NCI-H345 (cell line): Measurements from ENCODE around the gene HEG1.

Source experiments
- DNase-seq: peaks from one replicate; lab custom pipeline; 2025; lab: John Stamatoyannopoulos, UW

HEG1 gene

GRCh38 chr3:124942613-124943012, 113.2 kb downstream of the HEG1 start:
- no peak for DNase-seq

DNA sequence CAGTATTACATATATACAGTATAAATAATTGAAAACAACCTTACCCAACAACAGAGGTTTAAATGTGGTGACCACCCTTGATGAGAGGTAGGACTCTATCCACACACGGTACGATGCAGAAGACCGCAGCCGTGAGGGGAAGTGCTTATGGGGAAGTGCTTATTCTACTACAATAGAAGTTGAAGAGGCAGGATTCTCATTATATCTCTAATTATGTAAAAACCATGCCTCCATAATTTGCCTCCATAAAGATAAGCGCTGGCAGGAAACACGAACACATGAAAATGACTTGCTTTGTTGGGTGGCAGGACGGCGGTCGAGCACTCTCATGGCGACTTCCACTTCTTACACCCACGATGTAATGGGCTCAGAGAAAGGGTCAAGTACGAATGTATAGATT, 114.0 kb downstream of the HEG1 start:
- DNase-seq = no peak

DNA sequence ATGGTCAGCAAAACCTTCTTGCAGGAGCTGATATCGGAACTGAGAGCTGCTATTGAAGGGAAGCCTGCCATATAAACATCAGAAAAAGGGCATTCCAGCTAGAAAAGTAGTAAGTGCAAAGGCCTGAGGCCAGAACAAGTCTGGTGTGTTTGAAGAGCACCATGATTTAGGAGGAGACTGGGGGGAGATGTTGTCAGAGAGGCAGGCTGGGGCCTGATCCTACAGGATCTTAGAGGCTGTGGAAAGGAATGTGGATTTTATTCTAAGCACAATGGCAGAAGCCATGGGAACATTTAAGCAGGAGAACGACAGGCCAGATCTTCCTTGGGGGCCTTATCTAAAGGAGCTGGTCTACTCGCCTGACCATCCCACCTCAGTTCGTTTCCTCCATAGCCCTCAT, 116.1 kb downstream of the HEG1 start:
- DNase-seq = no peak

GRCh38 chr3:124938896-124939295, 116.9 kb downstream of the HEG1 start:
- DNase-seq = no peak

GRCh38 chr3:124937049-124937448, 118.7 kb downstream of the HEG1 start:
- DNase-seq = no peak

DNA sequence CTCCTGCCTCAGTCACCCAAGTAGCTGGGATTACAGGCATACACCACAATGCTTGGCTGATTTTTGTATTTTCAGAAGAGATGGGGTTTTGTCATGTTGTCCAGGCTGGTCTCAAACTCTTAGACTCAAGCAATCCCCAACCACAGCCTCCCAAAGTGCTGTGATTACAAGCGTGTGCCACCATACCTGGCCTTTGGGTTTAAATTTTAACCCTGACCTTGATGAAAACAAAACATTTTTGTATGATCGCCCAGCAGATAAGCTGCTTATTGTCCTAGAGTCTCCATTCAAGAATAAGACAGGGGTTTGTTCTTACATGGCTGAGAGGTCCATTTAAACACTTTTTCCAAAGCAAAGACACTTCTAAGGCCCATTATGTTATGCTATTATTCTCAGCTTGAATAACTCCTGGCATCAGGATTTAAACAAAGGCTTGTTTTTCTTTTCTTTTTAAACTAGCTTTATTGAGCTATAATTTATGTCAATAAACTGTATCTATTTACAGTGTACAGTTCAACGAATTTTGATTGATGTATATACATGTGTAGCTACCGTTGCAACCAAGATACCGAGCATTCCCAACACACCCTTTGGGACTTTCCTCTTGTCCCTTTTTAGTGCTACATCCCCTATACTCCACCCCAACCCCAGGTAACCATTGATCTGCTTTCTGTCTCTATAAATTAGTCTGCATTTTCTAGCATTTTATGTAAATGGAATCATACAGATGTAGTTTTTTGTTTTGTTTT, 119.8 kb downstream of the HEG1 start:
- no peak for DNase-seq

DNA sequence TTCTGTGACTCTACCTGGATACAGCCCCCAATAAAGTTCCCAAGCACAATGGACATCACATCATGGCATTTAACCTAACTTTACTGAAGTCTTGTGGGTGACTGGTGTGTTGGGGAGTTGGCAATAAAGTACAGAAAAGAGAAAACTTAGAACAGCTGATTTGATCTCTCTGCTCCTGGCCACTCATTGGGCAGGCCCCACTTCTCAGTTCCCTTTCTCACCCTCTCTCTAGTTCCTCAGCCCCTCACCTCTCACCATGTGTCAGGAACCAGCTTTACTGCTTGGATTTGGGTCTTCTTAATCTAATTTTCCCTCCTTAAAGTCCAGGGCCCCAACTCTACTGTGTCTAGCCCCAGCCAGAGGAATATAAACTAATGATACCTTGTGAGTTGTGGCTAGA, 120.5 kb downstream of the HEG1 start:
- DNase-seq = no peak

GRCh38 chr3:124934577-124934976, 121.2 kb downstream of the HEG1 start, which contains the start of gene MUC13:
Gene MUC13 (minus strand): TSS chr3:124934751. CDS start chr3:124934712, 39 bp downstream.
- DNase-seq = no peak

- DNase-seq = peak; percentile 51
Measured at GRCh38 chr3:124928333-124929202, 127.2 kb downstream of the HEG1 start.

GRCh38 chr3:124927574-124928045, 128.2 kb downstream of the HEG1 start:
- DNase-seq = no peak

- no peak for DNase-seq
Measured at GRCh38 chr3:124926426-124927101, 129.2 kb downstream of the HEG1 start.

- DNase-seq = no peak
Measured at GRCh38 chr3:124924741-124925140, 131.1 kb downstream of the HEG1 start.

DNA sequence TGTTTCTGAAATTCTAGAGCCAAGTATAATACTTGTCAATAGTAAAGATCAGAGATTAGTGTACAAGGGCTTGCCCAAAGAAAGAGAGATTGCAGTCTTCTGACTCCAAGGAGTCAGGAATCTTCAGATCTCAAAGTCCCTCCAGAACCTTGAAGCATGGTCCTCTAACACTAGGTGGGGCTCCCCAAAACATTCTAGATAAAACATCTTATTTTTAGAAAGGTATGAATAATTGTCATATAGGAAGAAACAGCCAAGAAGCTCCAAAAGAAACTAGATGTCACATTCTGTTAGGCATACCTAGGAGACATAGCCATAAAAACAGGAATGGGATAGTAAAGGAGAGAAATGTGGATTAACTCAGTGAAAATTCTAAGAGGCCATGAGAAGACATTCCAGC, 132.0 kb downstream of the HEG1 start:
- DNase-seq = no peak

- DNase-seq = no peak
Measured at GRCh38 chr3:124920718-124921117, 135.1 kb downstream of the HEG1 start.

DNA sequence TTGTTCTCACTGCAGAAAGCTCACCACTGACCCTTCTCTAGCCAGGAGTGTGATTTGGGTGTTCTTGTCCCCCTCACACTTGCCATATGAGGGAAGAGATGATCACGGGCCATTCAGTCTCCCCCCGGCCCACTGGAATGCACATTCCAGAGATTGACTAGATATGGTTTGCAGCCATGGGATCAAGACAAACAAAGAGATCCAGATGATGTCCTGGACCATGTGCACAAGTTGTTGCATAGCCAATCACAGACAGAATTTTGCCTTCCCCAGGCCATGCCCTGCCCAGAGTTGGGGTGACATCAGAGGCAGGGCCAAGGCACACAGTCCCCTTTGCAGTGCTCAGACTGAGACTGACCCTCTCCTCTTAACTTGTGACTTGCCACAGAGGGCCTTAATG, 136.0 kb downstream of the HEG1 start:
- no peak for DNase-seq

GRCh38 chr3:124918524-124918923, 137.3 kb downstream of the HEG1 start:
- DNase-seq = no peak

- no peak for DNase-seq
Measured at GRCh38 chr3:124916837-124917409, 138.9 kb downstream of the HEG1 start.
